ENCODE results near the gene CABCOCO1.
A peak's percentile ranks its signal among the peaks of the same experiment; 100 is the strongest.

The CABCOCO1 gene

DNA sequence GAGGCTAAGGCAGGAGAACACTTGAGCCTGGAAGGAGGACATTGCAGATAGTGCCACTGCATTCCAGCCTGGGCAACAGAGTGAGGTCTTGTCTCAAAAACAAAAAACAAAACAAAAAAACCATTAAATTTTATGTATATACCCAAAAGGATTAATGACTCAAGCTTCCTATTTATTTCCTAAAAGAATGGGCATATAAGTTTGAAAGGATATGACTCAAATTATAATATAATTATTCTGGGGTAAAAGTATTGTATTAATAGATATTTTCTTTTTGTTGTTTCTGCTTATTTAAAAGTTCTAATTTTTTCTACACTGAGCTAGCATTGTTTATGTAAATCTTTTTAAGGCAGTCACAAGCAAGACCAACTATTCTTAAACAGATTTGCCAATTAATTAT, 42.2 kb upstream of the CABCOCO1 start:
- no peaks in the 10 kb centered on the region for H3K9me3 Mint-ChIP-seq
- H3K27me3 Mint-ChIP-seq (ENCODE audit: low read depth, poor library complexity): peaks cover 2% of the 10 kb centered on the region
- no peaks in the 10 kb centered on the region for H3K36me3 Mint-ChIP-seq (ENCODE audit: low read depth)
- H3K4me1 Mint-ChIP-seq: peaks cover 38% of the 10 kb centered on the region
- TF ChIP-seq, protein P1, sequence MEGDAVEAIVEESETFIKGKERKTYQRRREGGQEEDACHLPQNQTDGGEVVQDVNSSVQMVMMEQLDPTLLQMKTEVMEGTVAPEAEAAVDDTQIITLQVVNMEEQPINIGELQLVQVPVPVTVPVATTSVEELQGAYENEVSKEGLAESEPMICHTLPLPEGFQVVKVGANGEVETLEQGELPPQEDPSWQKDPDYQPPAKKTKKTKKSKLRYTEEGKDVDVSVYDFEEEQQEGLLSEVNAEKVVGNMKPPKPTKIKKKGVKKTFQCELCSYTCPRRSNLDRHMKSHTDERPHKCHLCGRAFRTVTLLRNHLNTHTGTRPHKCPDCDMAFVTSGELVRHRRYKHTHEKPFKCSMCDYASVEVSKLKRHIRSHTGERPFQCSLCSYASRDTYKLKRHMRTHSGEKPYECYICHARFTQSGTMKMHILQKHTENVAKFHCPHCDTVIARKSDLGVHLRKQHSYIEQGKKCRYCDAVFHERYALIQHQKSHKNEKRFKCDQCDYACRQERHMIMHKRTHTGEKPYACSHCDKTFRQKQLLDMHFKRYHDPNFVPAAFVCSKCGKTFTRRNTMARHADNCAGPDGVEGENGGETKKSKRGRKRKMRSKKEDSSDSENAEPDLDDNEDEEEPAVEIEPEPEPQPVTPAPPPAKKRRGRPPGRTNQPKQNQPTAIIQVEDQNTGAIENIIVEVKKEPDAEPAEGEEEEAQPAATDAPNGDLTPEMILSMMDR (IDR thresholded peaks at IDR 0.05): no peak
- no peak overlapping the region for H3K4me3 Mint-ChIP-seq
- no peak overlapping the region for H3K27ac Mint-ChIP-seq
- no peak for DNase-seq

DNA sequence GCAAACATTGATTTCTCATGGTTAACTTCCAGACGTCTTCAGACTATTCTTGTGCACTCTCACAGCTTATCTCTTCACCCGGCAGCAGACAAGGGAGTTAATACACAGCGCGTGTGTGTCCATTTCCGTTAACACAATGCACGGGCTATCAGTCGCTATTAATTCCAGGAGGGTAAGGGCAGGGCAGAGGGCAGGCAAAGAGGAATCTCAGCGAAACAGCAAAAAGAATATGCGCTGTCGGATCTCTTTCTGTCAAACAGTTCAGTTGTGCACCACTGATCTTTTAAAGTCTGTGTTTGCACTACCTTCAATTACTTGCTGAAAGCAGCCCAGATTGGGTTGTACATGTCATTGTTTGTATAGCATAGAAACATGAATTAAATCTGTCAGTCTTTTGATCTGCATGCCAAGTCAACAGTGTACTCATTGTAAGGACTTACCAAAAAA, 41.1 kb upstream of the CABCOCO1 start:
- Mint-ChIP-seq H3K4me3 (no peak overlapping the region), H3K36me3 (ENCODE audit: low read depth) (no peaks in the 10 kb centered on the region), H3K27ac (peak overlapping the region; percentile 91), H3K4me1 (peaks cover 38% of the 10 kb centered on the region), H3K9me3 (no peaks in the 10 kb centered on the region), H3K27me3 (ENCODE audit: low read depth, poor library complexity) (peaks cover 2% of the 10 kb centered on the region)
- DNase-seq: no peak
- TF ChIP-seq, protein P1 (IDR thresholded peaks at IDR 0.05): no peak

DNA sequence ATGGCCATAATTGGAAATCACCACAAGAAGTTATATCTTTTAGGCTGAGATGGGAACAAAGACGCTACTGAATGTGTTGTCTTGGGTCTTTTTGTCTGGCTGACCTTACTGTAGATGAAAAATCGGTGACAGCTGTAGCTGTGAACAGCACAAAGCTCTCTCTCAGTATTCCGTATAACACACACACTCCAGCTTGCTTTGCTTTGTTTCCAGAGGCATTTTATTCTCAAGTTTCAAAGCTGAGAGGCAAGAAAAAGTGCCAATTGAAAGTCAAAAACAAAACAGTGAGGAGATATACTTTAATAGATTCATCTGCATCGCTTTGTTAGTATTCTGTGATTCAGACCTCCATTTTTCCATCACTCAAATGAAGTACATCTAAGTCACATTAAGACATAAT, 39.6 kb upstream of the CABCOCO1 start:
- peaks cover 2% of the 10 kb centered on the region for H3K27me3 Mint-ChIP-seq (ENCODE audit: low read depth, poor library complexity)
- peaks cover 29% of the 10 kb centered on the region for H3K4me1 Mint-ChIP-seq
- no peak overlapping the region for H3K4me3 Mint-ChIP-seq
- DNase-seq: no peak
- H3K27ac Mint-ChIP-seq: no peak overlapping the region
- H3K36me3 Mint-ChIP-seq (ENCODE audit: low read depth): no peaks in the 10 kb centered on the region
- H3K9me3 Mint-ChIP-seq: no peaks in the 10 kb centered on the region
- TF ChIP-seq, protein P1 (IDR thresholded peaks at IDR 0.05): no peak

DNA sequence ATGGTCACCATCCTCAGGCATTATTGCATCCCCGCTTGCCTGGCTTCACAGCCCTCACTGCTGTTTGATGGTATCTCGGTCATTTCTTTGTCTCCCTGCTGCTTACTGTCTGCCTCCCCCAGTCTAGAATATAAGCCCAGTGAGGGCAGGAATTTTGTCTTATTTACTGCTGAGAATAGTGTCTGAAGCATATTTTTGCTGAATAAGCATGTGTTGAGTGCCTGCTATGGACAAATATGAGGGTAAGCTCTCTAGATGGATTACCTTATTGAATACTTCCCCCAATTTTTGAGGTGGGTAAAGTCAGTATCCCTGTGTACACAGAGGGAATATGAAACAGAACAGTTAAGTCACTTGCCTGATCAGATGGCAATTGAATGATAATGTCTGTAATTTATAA, 36.5 kb upstream of the CABCOCO1 start:
- no peak overlapping the region for H3K4me3 Mint-ChIP-seq
- peaks cover 2% of the 10 kb centered on the region for H3K27me3 Mint-ChIP-seq (ENCODE audit: low read depth, poor library complexity)
- H3K36me3 Mint-ChIP-seq (ENCODE audit: low read depth): no peaks in the 10 kb centered on the region
- TF ChIP-seq, protein P1 (IDR thresholded peaks at IDR 0.05): no peak
- no peak for DNase-seq
- no peak overlapping the region for H3K27ac Mint-ChIP-seq
- H3K4me1 Mint-ChIP-seq: peaks cover 40% of the 10 kb centered on the region
- H3K9me3 Mint-ChIP-seq: no peaks in the 10 kb centered on the region

GRCh38 chr10:61627266-61627665, 35.5 kb upstream of the CABCOCO1 start:
- H3K27me3 Mint-ChIP-seq (ENCODE audit: low read depth, poor library complexity): peaks cover 2% of the 10 kb centered on the region
- H3K36me3 Mint-ChIP-seq (ENCODE audit: low read depth): no peaks in the 10 kb centered on the region
- TF ChIP-seq, protein P1 (IDR thresholded peaks at IDR 0.05): no peak
- H3K4me1 Mint-ChIP-seq: peaks cover 30% of the 10 kb centered on the region
- H3K27ac Mint-ChIP-seq: no peak overlapping the region
- no peaks in the 10 kb centered on the region for H3K9me3 Mint-ChIP-seq
- no peak overlapping the region for H3K4me3 Mint-ChIP-seq
- DNase-seq: no peak

GRCh38 chr10:61628151-61628874, 34.4 kb upstream of the CABCOCO1 start:
- no peak for DNase-seq
- no peak overlapping the region for H3K27ac Mint-ChIP-seq
- H3K36me3 Mint-ChIP-seq (ENCODE audit: low read depth): no peaks in the 10 kb centered on the region
- H3K4me3 Mint-ChIP-seq: no peak overlapping the region
- peaks cover 2% of the 10 kb centered on the region for H3K27me3 Mint-ChIP-seq (ENCODE audit: low read depth, poor library complexity)
- TF ChIP-seq, protein P1 (IDR thresholded peaks at IDR 0.05): no peak
- peaks cover 19% of the 10 kb centered on the region for H3K4me1 Mint-ChIP-seq
- no peaks in the 10 kb centered on the region for H3K9me3 Mint-ChIP-seq

Data from nephron progenitor cell (in vitro differentiated cells).